Pons (tissue), 1 donor: ENCODE data around the gene ALPG.
"Not testable (repeated sequence)": the region's sequence is repeated elsewhere in the genome, so short reads cannot be mapped to it uniquely, and the experiment has no call there.

Experiments
- DNase-seq: peaks from one replicate; pipeline ENCODE4 v3.0.0-alpha.2; 2016; ENCODE audit warnings: low spot score

Gene ALPG

GRCh38 chr2:232396683-232397082 is 10.0 kb upstream of the ALPG start:
- no peak for DNase-seq

GRCh38 chr2:232398293-232399034 is 8.2 kb upstream of the ALPG start:
- DNase-seq, result no peak

- DNase-seq, result no peak
Observed at GRCh38 chr2:232400256-232401015, 6.2 kb upstream of the ALPG start.

- DNase-seq, result no peak
Observed at GRCh38 chr2:232402518-232402917, 4.1 kb upstream of the ALPG start.

- DNase-seq, result no peak
Observed at GRCh38 chr2:232405943-232406510, 617 bp upstream of the ALPG start.

- not testable (repeated sequence) for DNase-seq
Observed at GRCh38 chr2:232407428-232408150, 945 bp downstream of the ALPG start.

- DNase-seq, result not testable (repeated sequence)
Observed at GRCh38 chr2:232408269-232408668, 1.6 kb downstream of the ALPG start.

GRCh38 chr2:232409617-232410016 is 3.0 kb downstream of the ALPG start:
- DNase-seq, result not testable (repeated sequence)

- no peak for DNase-seq
Observed at GRCh38 chr2:232410238-232410900, 3.7 kb downstream of the ALPG start.

- DNase-seq, result no peak
Observed at GRCh38 chr2:232411901-232412629, 5.4 kb downstream of the ALPG start.

- no peak for DNase-seq
Observed at GRCh38 chr2:232412986-232413385, 6.3 kb downstream of the ALPG start.

- DNase-seq, result no peak
Observed at GRCh38 chr2:232415138-232415690, 8.6 kb downstream of the ALPG start.

- no peak for DNase-seq
Observed at GRCh38 chr2:232415736-232416520, 9.3 kb downstream of the ALPG start.

GRCh38 chr2:232416521-232417470 is 10.2 kb downstream of the ALPG start:
- DNase-seq, result no peak

GRCh38 chr2:232417489-232417888 is 10.8 kb downstream of the ALPG start:
- no peak for DNase-seq

- no peak for DNase-seq
Observed at GRCh38 chr2:232418056-232418455, 11.4 kb downstream of the ALPG start.

- DNase-seq, result no peak
Observed at GRCh38 chr2:232418466-232419244, 12.0 kb downstream of the ALPG start.
